Tibial nerve (tissue), 4 donors: ENCODE measurements around the gene INTS11. TPM values are rescaled to one million over a fixed set of nuclear protein-coding genes. Genes with fewer than 3 reads are reported as not detected.

Source experiments
- DNase-seq, 2 donors: peaks; one replicate each; pipeline ENCODE4 v3.0.0-alpha.2; 2019; ENCODE audit warnings: low spot score in 2 of 2
- H3K27ac ChIP-seq, 4 donors: fragments of 200-600 bp; sonication (generic) in 3 of 4; one replicate each; pipeline ENCODE4 v1.5.1; 2017 to 2019; ENCODE audit warnings: mild to moderate bottlenecking in 1 of 4
- H3K27me3 ChIP-seq, 2 donors: fragments of 200-600 bp; sonication (generic) in 1 of 2; one replicate each; pipeline versions ENCODE4 v1.5.1 to v1.6.0; 2017 to 2019
- H3K36me3 ChIP-seq, 3 donors: fragments of 200-600 bp; sonication (generic); one replicate each; pipeline ENCODE4 v1.5.1; 2018 to 2019
- H3K4me1 ChIP-seq, 4 donors: fragments of 200-600 bp; sonication (generic) in 3 of 4; one replicate each; pipeline ENCODE4 v1.5.1; 2017 to 2019
- H3K4me3 ChIP-seq, 4 donors: fragments of 200-600 bp; sonication (generic) in 3 of 4; one replicate each; pipeline ENCODE4 v1.5.1; 2017 to 2019; ENCODE audit warnings: mild to moderate bottlenecking in 1 of 4, moderate library complexity in 1 of 4
- H3K9me3 ChIP-seq, 4 donors: fragments of 200-600 bp; sonication (generic) in 3 of 4; one replicate each; pipeline ENCODE4 v1.5.1; 2017 to 2019
- EP300 ChIP-seq, 2 donors: sonication (generic); formaldehyde crosslinking; IDR thresholded peaks; one replicate each; pipeline ENCODE4 v1.6.1; 2017; ENCODE audit warnings: antibody characterized with exemption in 2 of 2, mild to moderate bottlenecking in 1 of 2
- POLR2A ChIP-seq, 2 donors: fragments of 450-650 bp; IDR thresholded peaks; one replicate each; pipeline ENCODE4 v1.6.1; 2017; ENCODE audit warnings: antibody characterized with exemption in 2 of 2, mild to moderate bottlenecking in 2 of 2, moderate library complexity in 2 of 2
- WGBS, 2 donors: methylation state at CpG; one replicate each; pipeline ENCODE4 v1.1.5; 2018; 5-methylcytosine and 5-hydroxymethylcytosine counted together
- total RNA-seq, 4 donors: library from RNA; depleted of rRNA; stranded (reverse); fragments of >200 nt; gene quantifications; one replicate each; pipeline ENCODE4 v1.1.0, GENCODE V29; 2016
- TF ChIP-seq, protein P1 (sequence below), 5 experiments: fragments of 200-600 bp in 3 of 5; fragments of 450-650 bp in 2 of 5; sonication (generic) in 3 of 5; IDR thresholded peaks; one replicate each; pipeline ENCODE4 v1.5.1; 2016 to 2019; ENCODE audit warnings: antibody characterized with exemption in 5 of 5, mild to moderate bottlenecking in 3 of 5, moderate library complexity in 2 of 5

INTS11 gene
- total RNA-seq, 4 donors from 2014 or later, result 118 to 241 (median 157) TPM

GRCh38 chr1:1322418-1322817 is 2.0 kb downstream of the INTS11 start:
- Histone ChIP-seq H3K36me3 (peaks cover 0 to 47% (median 12%) of the 10 kb centered on the region in 3 donors), H3K9me3 (no peaks in the 10 kb centered on the region), H3K27ac (no peak overlapping the region), H3K27me3 (no peaks in the 10 kb centered on the region), H3K4me3 (no peak overlapping the region), H3K4me1 (peaks cover 0 to 85% (median 33%) of the 10 kb centered on the region in 4 donors)
- TF ChIP-seq, protein P1, sequence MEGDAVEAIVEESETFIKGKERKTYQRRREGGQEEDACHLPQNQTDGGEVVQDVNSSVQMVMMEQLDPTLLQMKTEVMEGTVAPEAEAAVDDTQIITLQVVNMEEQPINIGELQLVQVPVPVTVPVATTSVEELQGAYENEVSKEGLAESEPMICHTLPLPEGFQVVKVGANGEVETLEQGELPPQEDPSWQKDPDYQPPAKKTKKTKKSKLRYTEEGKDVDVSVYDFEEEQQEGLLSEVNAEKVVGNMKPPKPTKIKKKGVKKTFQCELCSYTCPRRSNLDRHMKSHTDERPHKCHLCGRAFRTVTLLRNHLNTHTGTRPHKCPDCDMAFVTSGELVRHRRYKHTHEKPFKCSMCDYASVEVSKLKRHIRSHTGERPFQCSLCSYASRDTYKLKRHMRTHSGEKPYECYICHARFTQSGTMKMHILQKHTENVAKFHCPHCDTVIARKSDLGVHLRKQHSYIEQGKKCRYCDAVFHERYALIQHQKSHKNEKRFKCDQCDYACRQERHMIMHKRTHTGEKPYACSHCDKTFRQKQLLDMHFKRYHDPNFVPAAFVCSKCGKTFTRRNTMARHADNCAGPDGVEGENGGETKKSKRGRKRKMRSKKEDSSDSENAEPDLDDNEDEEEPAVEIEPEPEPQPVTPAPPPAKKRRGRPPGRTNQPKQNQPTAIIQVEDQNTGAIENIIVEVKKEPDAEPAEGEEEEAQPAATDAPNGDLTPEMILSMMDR (IDR thresholded peaks at IDR 0.05), result no peak
- TF ChIP-seq EP300 (IDR thresholded peaks at IDR 0.05), result no peak
- TF ChIP-seq POLR2A (IDR thresholded peaks at IDR 0.05), result no peak
- 81 to 83% methylated on average over 8 to 9 of the region's 14 CpGs for WGBS, 2 donors
- DNase-seq, result no peak

GRCh38 chr1:1321477-1321876 is 3.0 kb downstream of the INTS11 start:
- H3K27me3 ChIP-seq, result no peaks in the 10 kb centered on the region
- no peak overlapping the region for H3K4me3 ChIP-seq
- no peak for DNase-seq
- no peak overlapping the region for H3K27ac ChIP-seq
- H3K4me1 ChIP-seq, result peaks cover 0 to 84% (median 33%) of the 10 kb centered on the region in 4 donors
- no peaks in the 10 kb centered on the region for H3K9me3 ChIP-seq
- peaks cover 0 to 45% (median 7%) of the 10 kb centered on the region in 3 donors for H3K36me3 ChIP-seq
- TF ChIP-seq EP300 (IDR thresholded peaks at IDR 0.05) (no peak), POLR2A (IDR thresholded peaks at IDR 0.05) (no peak)
- TF ChIP-seq, protein P1 (IDR thresholded peaks at IDR 0.05), result no peak
- 88 to 93% methylated on average over 8 of the region's 8 CpGs for WGBS, 2 donors

DNA sequence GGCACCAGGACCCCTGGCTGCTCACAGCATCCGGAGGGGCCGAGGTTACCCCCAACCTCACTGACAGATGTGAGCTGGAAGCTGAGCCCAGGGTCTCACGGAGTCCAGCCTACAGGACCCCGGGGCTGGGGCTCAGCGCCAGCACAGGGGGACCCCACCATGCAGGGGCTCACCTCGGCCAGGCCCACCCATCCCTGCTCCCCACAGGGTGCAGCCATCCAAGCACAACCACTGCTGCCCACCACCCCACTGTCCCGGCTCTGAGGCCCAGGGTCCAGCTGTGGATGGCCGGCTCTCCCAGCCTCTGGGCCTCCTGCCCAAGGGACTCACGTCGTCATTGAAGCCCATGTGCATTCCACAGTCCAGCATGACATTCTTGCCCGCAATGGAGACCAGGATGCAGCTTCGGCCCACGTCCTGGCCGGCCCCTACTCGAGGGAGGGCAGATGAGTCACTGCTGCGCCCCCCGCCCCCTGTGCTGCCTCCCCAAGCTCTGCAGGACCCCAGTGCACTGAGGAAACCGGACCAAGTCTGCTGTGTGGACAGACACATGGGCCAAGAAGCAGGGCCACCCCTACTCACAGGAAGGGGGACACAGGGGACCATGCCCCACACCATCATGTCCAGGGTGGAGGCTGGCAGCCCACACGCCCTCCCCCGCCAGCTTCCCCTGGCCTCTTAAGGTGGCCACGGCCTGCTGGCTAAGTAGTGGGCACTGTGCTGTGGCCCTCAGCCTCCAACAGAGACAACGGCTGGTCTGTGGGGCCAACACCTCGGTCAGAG is 3.6 kb downstream of the INTS11 start:
- peak overlapping the region in 2 of 4 donors; percentile 10 to 58 for H3K27ac ChIP-seq
- WGBS, 2 donors, result 50 to 68% methylated on average over 13 to 14 of the region's 23 CpGs
- H3K9me3 ChIP-seq, result no peaks in the 10 kb centered on the region
- TF ChIP-seq, protein P1 (IDR thresholded peaks at IDR 0.05), result no peak
- TF ChIP-seq POLR2A (IDR thresholded peaks at IDR 0.05) (no peak), EP300 (IDR thresholded peaks at IDR 0.05) (no peak)
- no peak for DNase-seq
- H3K4me3 ChIP-seq, result no peak overlapping the region
- H3K27me3 ChIP-seq, result no peaks in the 10 kb centered on the region
- peaks cover 0 to 78% (median 30%) of the 10 kb centered on the region in 4 donors for H3K4me1 ChIP-seq
- H3K36me3 ChIP-seq, result peaks cover 0 to 43% (median 7%) of the 10 kb centered on the region in 3 donors

DNA sequence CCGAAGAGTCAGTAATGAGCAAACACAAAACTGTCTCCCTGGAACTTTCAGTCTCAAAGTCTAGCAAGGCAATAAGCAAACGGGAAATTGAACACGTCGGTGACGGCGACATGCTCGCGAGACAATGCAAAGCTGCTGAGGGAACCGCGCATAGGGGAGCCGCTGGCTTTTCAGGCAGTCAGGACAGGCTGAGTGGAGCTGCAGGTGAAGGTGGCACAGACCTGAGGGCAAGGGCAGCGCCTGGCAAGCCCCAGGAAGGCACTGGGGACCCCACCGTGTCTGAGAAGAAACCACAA is 4.9 kb downstream of the INTS11 start:
- H3K4me1 ChIP-seq, result peaks cover 0 to 68% (median 22%) of the 10 kb centered on the region in 4 donors
- H3K27ac ChIP-seq, result peak overlapping the region in 1 of 4 donors; percentile 58
- no peak overlapping the region for H3K4me3 ChIP-seq
- no peak for DNase-seq
- no peaks in the 10 kb centered on the region for H3K9me3 ChIP-seq
- peaks cover 0 to 51% (median 7%) of the 10 kb centered on the region in 3 donors for H3K36me3 ChIP-seq
- WGBS, 2 donors, result 90 to 95% methylated on average over 13 of the region's 13 CpGs
- TF ChIP-seq POLR2A (IDR thresholded peaks at IDR 0.05) (no peak), EP300 (IDR thresholded peaks at IDR 0.05) (no peak)
- TF ChIP-seq, protein P1 (IDR thresholded peaks at IDR 0.05), result no peak
- H3K27me3 ChIP-seq, result no peaks in the 10 kb centered on the region
